Measurements from ENCODE around the gene LRP8. TPM values are rescaled to one million over a fixed set of nuclear protein-coding genes. Genes with fewer than 3 reads are reported as not detected.

LRP8 gene
- total RNA-seq, 1 donor from 2014 or later: 12.8 TPM

- Histone ChIP-seq H3K4me1 (ENCODE audit: insufficient read depth, low read length) (peaks cover 3% of the 10 kb centered on the region), H2AFZ (ENCODE audit: low read depth, low read length) (no peak overlapping the region), H3K79me2 (ENCODE audit: insufficient read depth, low read length) (no peaks in the 10 kb centered on the region), H3K27ac (ENCODE audit: low read depth, low read length) (no peak overlapping the region), H3K27me3 (ENCODE audit: insufficient read depth, low read length) (no peaks in the 10 kb centered on the region), H4K20me1 (ENCODE audit: insufficient read depth, low read length) (no peaks in the 10 kb centered on the region), H3K9me3 (ENCODE audit: insufficient read depth, low read depth, low read length) (no peaks in the 10 kb centered on the region), H3K36me3 (ENCODE audit: insufficient read depth, low read length) (peaks cover 8% of the 10 kb centered on the region), H3K4me2 (ENCODE audit: low read length) (no peak overlapping the region), H3K9ac (ENCODE audit: low read length) (no peak overlapping the region), H3K4me3 (ENCODE audit: insufficient read depth, low read depth, low read length) (no peak overlapping the region)
- Mint-ChIP-seq H3K27ac (ENCODE audit: unreplicated experiment) (no peak overlapping the region), H3K9me3 (ENCODE audit: unreplicated experiment) (peaks cover 4% of the 10 kb centered on the region), H3K36me3 (ENCODE audit: low read depth, unreplicated experiment) (peaks cover 21% of the 10 kb centered on the region), H3K27me3 (ENCODE audit: low read depth, unreplicated experiment) (no peaks in the 10 kb centered on the region), H3K4me1 (ENCODE audit: low read depth, unreplicated experiment) (peaks cover 2% of the 10 kb centered on the region), H3K4me3 (ENCODE audit: unreplicated experiment) (no peak overlapping the region)
- no peak for FAIRE-seq
- TF ChIP-seq CTCF (IDR thresholded peaks at IDR 0.05; ENCODE audit: insufficient read depth, low read depth, low read length) (no peak), EZH2 (IDR thresholded peaks at IDR 0.05; ENCODE audit: insufficient read depth, low read length) (no peak)
- no peak for DNase-seq (ENCODE audit: low read depth)
Measured at GRCh38 chr1:53267761-53268160, 60.1 kb downstream of the LRP8 start.

GRCh38 chr1:53266038-53266437, 61.8 kb downstream of the LRP8 start:
- H2AFZ ChIP-seq (ENCODE audit: low read depth, low read length): no peak overlapping the region
- no peaks in the 10 kb centered on the region for H3K79me2 ChIP-seq (ENCODE audit: insufficient read depth, low read length)
- TF ChIP-seq EZH2 (IDR thresholded peaks at IDR 0.05; ENCODE audit: insufficient read depth, low read length) (no peak), CTCF (IDR thresholded peaks at IDR 0.05; ENCODE audit: insufficient read depth, low read depth, low read length) (peak; percentile 15)
- no peaks in the 10 kb centered on the region for H3K27me3 Mint-ChIP-seq (ENCODE audit: low read depth, unreplicated experiment)
- no peaks in the 10 kb centered on the region for H4K20me1 ChIP-seq (ENCODE audit: insufficient read depth, low read length)
- H3K4me1 Mint-ChIP-seq (ENCODE audit: low read depth, unreplicated experiment): no peaks in the 10 kb centered on the region
- H3K9ac ChIP-seq (ENCODE audit: low read length): no peak overlapping the region
- peaks cover 4% of the 10 kb centered on the region for H3K9me3 Mint-ChIP-seq (ENCODE audit: unreplicated experiment)
- DNase-seq (ENCODE audit: low read depth): no peak
- no peaks in the 10 kb centered on the region for H3K4me1 ChIP-seq (ENCODE audit: insufficient read depth, low read length)
- H3K27ac Mint-ChIP-seq (ENCODE audit: unreplicated experiment): no peak overlapping the region
- no peak for FAIRE-seq
- H3K4me3 Mint-ChIP-seq (ENCODE audit: unreplicated experiment): no peak overlapping the region
- H3K4me2 ChIP-seq (ENCODE audit: low read length): no peak overlapping the region
- H3K9me3 ChIP-seq (ENCODE audit: insufficient read depth, low read depth, low read length): no peaks in the 10 kb centered on the region
- peaks cover 14% of the 10 kb centered on the region for H3K36me3 Mint-ChIP-seq (ENCODE audit: low read depth, unreplicated experiment)
- H3K36me3 ChIP-seq (ENCODE audit: insufficient read depth, low read length): peaks cover 22% of the 10 kb centered on the region
- H3K27me3 ChIP-seq (ENCODE audit: insufficient read depth, low read length): no peaks in the 10 kb centered on the region
- H3K27ac ChIP-seq (ENCODE audit: low read depth, low read length): no peak overlapping the region
- no peak overlapping the region for H3K4me3 ChIP-seq (ENCODE audit: insufficient read depth, low read depth, low read length)

GRCh38 chr1:53265581-53265980, 62.3 kb downstream of the LRP8 start:
- Mint-ChIP-seq H3K9me3 (ENCODE audit: unreplicated experiment) (no peaks in the 10 kb centered on the region), H3K4me3 (ENCODE audit: unreplicated experiment) (no peak overlapping the region), H3K27me3 (ENCODE audit: low read depth, unreplicated experiment) (no peaks in the 10 kb centered on the region), H3K4me1 (ENCODE audit: low read depth, unreplicated experiment) (no peaks in the 10 kb centered on the region), H3K27ac (ENCODE audit: unreplicated experiment) (no peak overlapping the region), H3K36me3 (ENCODE audit: low read depth, unreplicated experiment) (peaks cover 14% of the 10 kb centered on the region)
- Histone ChIP-seq H3K4me2 (ENCODE audit: low read length) (no peak overlapping the region), H2AFZ (ENCODE audit: low read depth, low read length) (no peak overlapping the region), H4K20me1 (ENCODE audit: insufficient read depth, low read length) (no peaks in the 10 kb centered on the region), H3K9me3 (ENCODE audit: insufficient read depth, low read depth, low read length) (no peaks in the 10 kb centered on the region), H3K79me2 (ENCODE audit: insufficient read depth, low read length) (no peaks in the 10 kb centered on the region), H3K4me1 (ENCODE audit: insufficient read depth, low read length) (no peaks in the 10 kb centered on the region), H3K9ac (ENCODE audit: low read length) (no peak overlapping the region), H3K27ac (ENCODE audit: low read depth, low read length) (no peak overlapping the region), H3K4me3 (ENCODE audit: insufficient read depth, low read depth, low read length) (no peak overlapping the region), H3K27me3 (ENCODE audit: insufficient read depth, low read length) (no peaks in the 10 kb centered on the region), H3K36me3 (ENCODE audit: insufficient read depth, low read length) (peaks cover 26% of the 10 kb centered on the region)
- DNase-seq (ENCODE audit: low read depth) (no peak), FAIRE-seq (no peak)
- TF ChIP-seq CTCF (IDR thresholded peaks at IDR 0.05; ENCODE audit: insufficient read depth, low read depth, low read length): no peak

Measured in astrocyte (in vitro differentiated cells and primary cell).